ENCODE data around the gene EZH1.
A peak's percentile ranks its signal among the peaks of the same experiment; 100 is the strongest.

The EZH1 gene

GRCh38 chr17:42683407-42684034, 61.3 kb downstream of the EZH1 start:
- no peak for DNase-seq (ENCODE audit: low read depth in 3 of 3, low spot score in 1 of 3)

GRCh38 chr17:42682722-42683403, 62.0 kb downstream of the EZH1 start:
- no peak for DNase-seq (ENCODE audit: low read depth in 3 of 3, low spot score in 1 of 3)

GRCh38 chr17:42681976-42682721, 62.7 kb downstream of the EZH1 start, which contains the start of gene CNTNAP1:
CNTNAP1 (plus strand) TSS chr17:42682531; CDS start chr17:42682830, 299 bp downstream.
- no peak for DNase-seq (ENCODE audit: low read depth in 3 of 3, low spot score in 1 of 3)

- DNase-seq (ENCODE audit: low read depth in 3 of 3, low spot score in 1 of 3) = no peak
Measured at GRCh38 chr17:42680331-42680808, 64.5 kb downstream of the EZH1 start.

- DNase-seq (ENCODE audit: low read depth in 3 of 3, low spot score in 1 of 3) = peak; percentile 42 to 64 (median 54)
Measured at GRCh38 chr17:42679492-42680330, 65.1 kb downstream of the EZH1 start.

GRCh38 chr17:42678951-42679491, 65.8 kb downstream of the EZH1 start:
- DNase-seq (ENCODE audit: low read depth in 3 of 3, low spot score in 1 of 3) = no peak

- peak in 2 of 3 donors; percentile 47 to 73 for DNase-seq (ENCODE audit: low read depth in 3 of 3, low spot score in 1 of 3)
Measured at GRCh38 chr17:42677921-42678781, 66.7 kb downstream of the EZH1 start.

- peak; percentile 91 to 96 (median 92) for DNase-seq (ENCODE audit: low read depth in 3 of 3, low spot score in 1 of 3)
Measured at GRCh38 chr17:42677012-42677857, 67.6 kb downstream of the EZH1 start.

GRCh38 chr17:42676424-42677011, 68.3 kb downstream of the EZH1 start, which contains the start of gene PLEKHH3:
PLEKHH3 (minus strand) TSS chr17:42676994; CDS start chr17:42676563, 431 bp downstream.
- no peak for DNase-seq (ENCODE audit: low read depth in 3 of 3, low spot score in 1 of 3)

- DNase-seq (ENCODE audit: low read depth in 3 of 3, low spot score in 1 of 3) = no peak
Measured at GRCh38 chr17:42675965-42676423, 68.8 kb downstream of the EZH1 start.

GRCh38 chr17:42675348-42675964, 69.4 kb downstream of the EZH1 start:
- no peak for DNase-seq (ENCODE audit: low read depth in 3 of 3, low spot score in 1 of 3)

GRCh38 chr17:42674755-42675347, 70.0 kb downstream of the EZH1 start:
- no peak for DNase-seq (ENCODE audit: low read depth in 3 of 3, low spot score in 1 of 3)

- DNase-seq (ENCODE audit: low read depth in 3 of 3, low spot score in 1 of 3) = no peak
Measured at GRCh38 chr17:42673885-42674754, 70.7 kb downstream of the EZH1 start.

- DNase-seq (ENCODE audit: low read depth in 3 of 3, low spot score in 1 of 3) = no peak
Measured at GRCh38 chr17:42673266-42673884, 71.5 kb downstream of the EZH1 start.

GRCh38 chr17:42672038-42672437, 72.8 kb downstream of the EZH1 start:
- DNase-seq (ENCODE audit: low read depth in 3 of 3, low spot score in 1 of 3) = no peak
